Ovary (tissue), 3 donors: ENCODE measurements around the gene TUBB3.

Source experiments
- EP300 ChIP-seq: sonication (generic); formaldehyde crosslinking; IDR thresholded peaks from one replicate; pipeline ENCODE4 v1.6.1; 2017; ENCODE audit warnings: antibody characterized with exemption
- POLR2A ChIP-seq: fragments of 450-650 bp; IDR thresholded peaks from one replicate; pipeline ENCODE4 v1.6.1; 2017; ENCODE audit warnings: antibody characterized with exemption, mild to moderate bottlenecking, moderate library complexity
- TF ChIP-seq, protein P1 (sequence below), 3 donors: fragments of 450-650 bp in 2 of 3; fragments of 200-600 bp in 1 of 3; IDR thresholded peaks; one replicate each; pipeline versions ENCODE4 v1.5.1 to v1.8.0; 2016 to 2022; ENCODE audit warnings: antibody characterized with exemption in 3 of 3, mild to moderate bottlenecking in 1 of 3
- donor health status: DM: no; HTN: no; CAD: no.

DNA sequence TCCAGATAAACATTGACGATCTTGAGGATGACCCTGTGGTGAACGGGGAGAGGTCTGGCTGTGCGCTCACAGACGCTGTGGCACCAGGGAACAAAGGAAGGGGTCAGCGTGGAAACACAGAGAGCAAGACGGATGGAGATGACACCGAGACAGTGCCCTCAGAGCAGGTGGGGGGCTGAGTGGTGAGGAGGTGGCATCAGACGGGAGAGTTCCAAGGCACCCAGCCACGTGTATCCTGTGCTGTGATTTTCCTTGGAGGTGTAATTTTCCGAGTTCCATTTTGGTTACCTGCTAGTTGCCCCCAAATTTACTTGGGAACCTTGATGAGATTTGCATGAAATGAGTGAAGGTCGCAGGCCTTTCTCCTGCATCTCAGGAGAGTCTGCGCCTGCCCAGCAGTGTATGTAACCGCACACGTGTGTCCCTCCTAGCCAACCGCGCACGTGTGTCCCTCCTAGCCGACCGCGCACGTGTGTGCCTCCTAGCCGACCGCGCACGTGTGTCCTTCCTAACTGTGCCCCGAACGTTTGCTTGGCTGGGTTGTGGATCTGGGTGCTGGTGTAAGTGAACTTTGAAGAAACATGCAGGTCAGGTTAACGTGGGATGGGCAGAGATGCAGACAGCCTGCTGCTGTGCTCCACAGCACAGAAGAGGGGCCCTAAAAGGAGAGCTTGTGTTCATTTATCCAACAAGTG, 39.6 kb upstream of the TUBB3 start:
- TF ChIP-seq POLR2A = no peak
- TF ChIP-seq, protein P1, sequence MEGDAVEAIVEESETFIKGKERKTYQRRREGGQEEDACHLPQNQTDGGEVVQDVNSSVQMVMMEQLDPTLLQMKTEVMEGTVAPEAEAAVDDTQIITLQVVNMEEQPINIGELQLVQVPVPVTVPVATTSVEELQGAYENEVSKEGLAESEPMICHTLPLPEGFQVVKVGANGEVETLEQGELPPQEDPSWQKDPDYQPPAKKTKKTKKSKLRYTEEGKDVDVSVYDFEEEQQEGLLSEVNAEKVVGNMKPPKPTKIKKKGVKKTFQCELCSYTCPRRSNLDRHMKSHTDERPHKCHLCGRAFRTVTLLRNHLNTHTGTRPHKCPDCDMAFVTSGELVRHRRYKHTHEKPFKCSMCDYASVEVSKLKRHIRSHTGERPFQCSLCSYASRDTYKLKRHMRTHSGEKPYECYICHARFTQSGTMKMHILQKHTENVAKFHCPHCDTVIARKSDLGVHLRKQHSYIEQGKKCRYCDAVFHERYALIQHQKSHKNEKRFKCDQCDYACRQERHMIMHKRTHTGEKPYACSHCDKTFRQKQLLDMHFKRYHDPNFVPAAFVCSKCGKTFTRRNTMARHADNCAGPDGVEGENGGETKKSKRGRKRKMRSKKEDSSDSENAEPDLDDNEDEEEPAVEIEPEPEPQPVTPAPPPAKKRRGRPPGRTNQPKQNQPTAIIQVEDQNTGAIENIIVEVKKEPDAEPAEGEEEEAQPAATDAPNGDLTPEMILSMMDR (IDR thresholded peaks at IDR 0.05) = no peak
- TF ChIP-seq EP300 = no peak
